T-helper 17 cell (primary cell): Measurements from ENCODE around the gene FOXL2. TPM values are rescaled to one million over a fixed set of nuclear protein-coding genes. Genes with fewer than 3 reads are reported as not detected.

Source experiments
- ATAC-seq: fragments of 150-1000 bp; cut with Tn5 transposase; 2 replicates; pipeline ENCODE4 v1.10.0; 2021; ENCODE audit warnings: mild to moderate bottlenecking, moderate library complexity
- DNase-seq, 3 donors: peaks; one replicate each; pipeline versions ENCODE4 v3.0.0 to v3.0.0-alpha.2; 2020 to 2021
- H3K9me3 ChIP-seq: one replicate; pipeline ENCODE4 v1.7.0; 2013; ENCODE audit warnings: low read length, mild to moderate bottlenecking; ENCODE audit not compliant: control insufficient read depth, poor library complexity, severe bottlenecking
- H3K27ac Mint-ChIP-seq: one replicate; pipeline ENCODE4 v1.8.0; 2022; ENCODE audit warnings: mild to moderate bottlenecking, moderate library complexity, mixed read lengths
- H3K27me3 Mint-ChIP-seq: one replicate; pipeline ENCODE4 v1.8.0; 2022; ENCODE audit warnings: mixed read lengths
- H3K36me3 Mint-ChIP-seq: one replicate; pipeline ENCODE4 v1.8.0; 2022; ENCODE audit warnings: low read depth, mixed read lengths
- H3K4me1 Mint-ChIP-seq: one replicate; pipeline ENCODE4 v1.8.0; 2022; ENCODE audit warnings: mild to moderate bottlenecking, mixed read lengths
- H3K4me3 Mint-ChIP-seq: one replicate; pipeline ENCODE4 v1.8.0; 2022; ENCODE audit warnings: mild to moderate bottlenecking, moderate library complexity, mixed read lengths
- total RNA-seq, 4 donors: library from RNA in 2 of 4; stranded (reverse) in 2 of 4; gene quantifications; one replicate each; pipeline ENCODE4 v1.2.3 and lab custom pipeline; 2022 to 2026

Gene FOXL2
- total RNA-seq, 2 donors from 2014 or later = not detected

- no peak for ATAC-seq
- Mint-ChIP-seq H3K4me3 (no peak overlapping the region), H3K36me3 (peaks cover 5% of the 10 kb centered on the region), H3K4me1 (peaks cover 31% of the 10 kb centered on the region), H3K27ac (no peak overlapping the region), H3K27me3 (peaks cover 74% of the 10 kb centered on the region)
- no peaks in the 10 kb centered on the region for H3K9me3 ChIP-seq
- no peak for DNase-seq
These were observed 3.9 kb downstream of the FOXL2 start for GRCh38 chr3:138942861-138943623.

DNA sequence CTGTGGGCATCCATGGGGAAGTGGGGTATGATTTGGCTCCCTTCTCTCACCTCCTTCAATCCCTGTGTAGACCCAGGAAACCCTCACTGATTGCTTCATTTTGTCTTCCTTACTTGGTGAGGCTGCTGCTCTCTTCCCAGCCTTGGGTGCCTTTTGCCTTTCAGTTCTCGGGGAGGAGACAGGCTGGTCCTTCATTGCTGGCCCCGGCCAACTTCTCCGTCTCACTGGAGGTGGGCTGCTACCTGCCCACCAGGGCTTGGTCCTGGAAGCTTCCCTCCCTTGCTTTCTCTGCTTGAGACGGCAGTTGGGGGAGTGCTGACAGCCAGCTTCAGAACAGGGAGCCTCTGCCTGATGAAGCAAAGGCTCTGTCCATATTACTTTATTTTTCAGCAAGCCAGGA is 4.7 kb downstream of the FOXL2 start:
- Mint-ChIP-seq H3K4me3 (peak overlapping the region; percentile 12), H3K27ac (no peak overlapping the region), H3K27me3 (peaks cover 74% of the 10 kb centered on the region), H3K4me1 (peaks cover 35% of the 10 kb centered on the region), H3K36me3 (peaks cover 4% of the 10 kb centered on the region)
- no peaks in the 10 kb centered on the region for H3K9me3 ChIP-seq
- no peak for DNase-seq
- no peak for ATAC-seq

DNA sequence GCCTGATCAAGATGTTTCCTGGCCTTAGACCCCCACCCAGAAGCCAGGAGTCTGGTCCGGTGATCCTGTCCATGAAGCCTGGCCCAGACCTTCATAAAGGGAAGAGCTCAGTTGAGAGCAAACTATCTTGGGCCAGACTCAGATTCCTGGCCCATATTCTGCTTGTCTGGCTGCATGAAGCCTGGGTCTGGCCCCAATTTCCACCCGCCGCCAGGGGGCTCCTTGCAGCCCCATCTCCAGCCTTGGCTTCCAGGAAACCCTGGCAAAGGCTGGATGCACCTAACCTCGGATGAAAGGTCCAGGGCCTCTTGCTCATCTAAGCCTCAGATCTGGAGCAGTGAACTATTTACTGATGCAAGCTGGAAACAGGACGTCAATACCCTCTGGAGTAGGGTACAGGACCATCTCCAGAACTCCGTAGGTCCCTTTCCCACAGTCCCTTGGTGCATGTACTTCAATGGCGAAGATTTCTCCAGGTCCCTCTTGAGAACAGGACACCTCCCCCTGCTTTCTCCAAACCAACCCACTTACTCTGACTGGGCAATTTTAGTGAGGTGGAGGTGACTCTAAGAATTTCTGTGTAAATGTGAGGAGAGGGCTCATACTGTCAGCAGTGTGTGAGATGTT is 5.6 kb downstream of the FOXL2 start:
- H3K4me3 Mint-ChIP-seq = no peak overlapping the region
- H3K4me1 Mint-ChIP-seq = peaks cover 40% of the 10 kb centered on the region
- no peak overlapping the region for H3K27ac Mint-ChIP-seq
- no peaks in the 10 kb centered on the region for H3K9me3 ChIP-seq
- H3K27me3 Mint-ChIP-seq = peaks cover 79% of the 10 kb centered on the region
- DNase-seq = no peak
- no peak for ATAC-seq
- peaks cover 4% of the 10 kb centered on the region for H3K36me3 Mint-ChIP-seq

GRCh38 chr3:138940446-138940845 is 6.5 kb downstream of the FOXL2 start:
- ATAC-seq = no peak
- Mint-ChIP-seq H3K4me3 (no peak overlapping the region), H3K27ac (no peak overlapping the region), H3K4me1 (peaks cover 45% of the 10 kb centered on the region), H3K27me3 (peaks cover 88% of the 10 kb centered on the region), H3K36me3 (peaks cover 4% of the 10 kb centered on the region)
- no peak for DNase-seq
- H3K9me3 ChIP-seq = no peaks in the 10 kb centered on the region

- ATAC-seq (no peak), DNase-seq (no peak)
- no peaks in the 10 kb centered on the region for H3K9me3 ChIP-seq
- peaks cover 40% of the 10 kb centered on the region for H3K4me1 Mint-ChIP-seq
- H3K27ac Mint-ChIP-seq = no peak overlapping the region
- H3K36me3 Mint-ChIP-seq = no peaks in the 10 kb centered on the region
- peaks cover 86% of the 10 kb centered on the region for H3K27me3 Mint-ChIP-seq
- peak overlapping the region; percentile 31 for H3K4me3 Mint-ChIP-seq
These were observed 7.2 kb downstream of the FOXL2 start for GRCh38 chr3:138939561-138940241.

DNA sequence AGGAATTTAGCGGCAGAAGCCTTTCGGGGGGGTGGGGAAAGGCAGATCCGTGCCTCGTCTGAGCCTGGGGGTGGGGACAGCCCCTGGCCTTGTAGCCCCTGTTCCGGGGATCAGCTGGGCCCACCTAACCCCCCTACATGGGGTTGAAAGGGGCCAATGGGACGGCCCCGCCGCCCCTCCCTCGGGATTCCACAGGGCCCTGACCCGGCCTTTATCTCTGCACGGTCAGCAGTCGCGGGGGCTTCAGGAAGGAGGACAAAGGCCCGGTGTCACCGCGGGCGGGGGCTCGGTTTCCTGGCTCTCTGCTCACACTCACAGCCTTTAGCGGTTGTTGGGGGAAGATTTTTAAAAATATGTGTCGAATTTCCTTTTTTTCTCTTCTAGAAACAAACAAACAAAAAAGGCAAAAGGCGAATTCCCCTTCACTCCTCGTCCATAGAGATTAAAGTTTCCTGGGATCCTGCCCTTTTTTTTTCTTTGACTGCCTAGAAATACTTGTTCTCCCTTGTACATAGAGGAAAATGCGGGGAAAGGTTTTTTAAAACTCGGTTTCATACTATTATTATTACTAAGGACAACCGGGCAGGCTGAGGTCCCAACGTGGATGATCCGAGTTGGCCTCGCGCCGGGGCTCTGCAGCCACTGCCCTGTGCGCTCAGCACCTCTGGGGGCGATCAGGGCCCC is 7.9 kb downstream of the FOXL2 start:
- Mint-ChIP-seq H3K27me3 (peaks cover 84% of the 10 kb centered on the region), H3K4me3 (peak overlapping the region; percentile 77), H3K27ac (no peak overlapping the region), H3K36me3 (no peaks in the 10 kb centered on the region), H3K4me1 (peaks cover 37% of the 10 kb centered on the region)
- DNase-seq = no peak
- ATAC-seq = no peak
- H3K9me3 ChIP-seq = no peaks in the 10 kb centered on the region

DNA sequence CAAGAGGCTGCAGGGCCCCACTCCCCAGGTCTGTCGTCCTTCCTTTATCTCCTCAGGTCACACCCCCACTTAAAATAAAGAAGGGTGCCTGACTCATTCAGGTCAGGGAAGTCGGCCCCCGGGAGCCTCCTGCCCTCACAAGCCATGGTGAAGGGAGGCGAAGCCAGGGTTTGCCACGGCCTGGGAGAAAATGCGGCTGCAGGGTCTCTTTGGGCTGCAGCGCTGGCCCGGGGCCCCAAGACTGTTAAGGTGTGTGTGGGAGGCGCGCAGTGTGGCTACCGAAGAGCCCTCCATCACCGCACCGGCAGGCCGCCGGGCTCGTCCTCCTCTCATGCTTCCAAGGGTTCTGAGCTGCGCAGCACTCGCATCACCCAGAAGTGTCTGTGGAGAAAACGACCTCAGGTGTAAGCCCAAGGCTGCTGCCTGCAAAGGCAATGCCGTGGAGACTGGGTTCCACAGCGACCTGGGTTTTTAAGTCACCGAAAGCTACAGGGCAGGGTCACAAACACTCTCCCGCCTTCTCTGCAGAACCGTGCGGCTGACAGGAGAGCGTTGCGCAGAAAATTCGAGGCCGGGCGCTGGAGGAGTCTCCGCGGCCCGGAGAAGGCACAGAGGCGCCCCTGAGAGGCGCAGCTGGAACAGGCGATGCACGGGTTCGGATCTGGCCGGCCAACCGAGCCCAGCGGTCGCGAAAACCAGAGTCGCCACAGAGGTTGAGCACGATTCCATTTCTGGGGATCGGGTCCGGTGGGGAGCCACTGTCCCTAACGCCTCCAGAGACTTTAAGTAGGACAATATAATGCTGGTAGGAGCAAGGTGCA is 8.7 kb downstream of the FOXL2 start:
- no peaks in the 10 kb centered on the region for H3K9me3 ChIP-seq
- H3K4me1 Mint-ChIP-seq = peaks cover 34% of the 10 kb centered on the region

GRCh38 chr3:138937690-138938055 is 9.3 kb downstream of the FOXL2 start:
- no peak for DNase-seq
- Mint-ChIP-seq H3K4me3 (peak overlapping the region; percentile 77), H3K27ac (no peak overlapping the region), H3K4me1 (peaks cover 34% of the 10 kb centered on the region), H3K27me3 (peaks cover 84% of the 10 kb centered on the region), H3K36me3 (no peaks in the 10 kb centered on the region)
- ATAC-seq = peak; percentile 27
- H3K9me3 ChIP-seq = no peaks in the 10 kb centered on the region

More for the DNA sequence above, 8.7 kb downstream of the FOXL2 start:
- H3K4me3 Mint-ChIP-seq = peak overlapping the region; percentile 77
- peak overlapping the region; percentile 34 for H3K27ac Mint-ChIP-seq
- H3K27me3 Mint-ChIP-seq = peaks cover 84% of the 10 kb centered on the region
- H3K36me3 Mint-ChIP-seq = no peaks in the 10 kb centered on the region
- DNase-seq = no peak
- ATAC-seq = peak; percentile 43

DNA sequence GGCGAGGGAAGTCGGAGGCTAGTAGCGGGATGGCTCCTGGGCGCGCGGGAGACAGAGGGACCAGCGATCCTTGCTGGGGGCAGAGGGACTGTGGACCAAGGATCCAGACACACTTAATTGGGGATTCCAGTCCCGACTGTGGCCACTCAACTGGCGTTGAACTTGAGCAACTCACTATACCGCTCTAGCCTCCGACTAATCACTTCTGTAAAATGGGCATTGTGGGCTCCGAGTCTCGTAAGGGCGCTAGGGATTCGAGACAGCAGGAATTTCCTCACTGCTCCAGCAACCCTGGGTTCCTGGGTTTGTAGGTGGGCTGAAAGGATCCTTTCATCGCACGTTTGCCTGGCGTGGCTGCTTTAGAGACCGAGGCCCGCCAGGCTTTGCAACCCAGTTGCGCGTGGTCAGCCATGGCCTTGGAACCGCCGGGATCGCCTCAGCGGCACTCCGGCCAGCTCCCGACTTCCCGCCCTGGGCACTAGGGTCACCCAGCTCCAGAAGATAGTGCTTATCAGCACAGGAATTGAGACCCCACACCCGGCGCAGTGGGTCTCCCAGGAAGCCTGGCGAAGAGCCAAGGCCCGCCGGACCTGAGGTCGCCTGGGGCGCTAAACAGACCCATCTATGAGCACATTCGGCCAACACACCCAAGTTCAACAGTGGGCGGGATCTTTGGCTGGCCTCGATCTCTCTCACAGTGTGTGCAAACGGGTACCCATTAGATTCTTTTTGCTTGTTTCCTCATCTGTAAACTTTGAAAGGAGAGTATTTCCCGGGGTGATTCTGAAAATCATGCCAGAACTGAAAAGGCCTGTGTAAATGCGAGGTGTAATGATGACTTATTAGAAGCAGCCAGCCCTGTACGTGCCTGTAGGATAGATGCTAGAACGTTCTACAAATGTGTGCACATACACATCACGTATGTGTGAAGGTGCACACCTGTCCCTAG is 9.9 kb downstream of the FOXL2 start:
- ATAC-seq = no peak
- Mint-ChIP-seq H3K27ac (no peak overlapping the region), H3K4me3 (peak overlapping the region; percentile 83)

DNA sequence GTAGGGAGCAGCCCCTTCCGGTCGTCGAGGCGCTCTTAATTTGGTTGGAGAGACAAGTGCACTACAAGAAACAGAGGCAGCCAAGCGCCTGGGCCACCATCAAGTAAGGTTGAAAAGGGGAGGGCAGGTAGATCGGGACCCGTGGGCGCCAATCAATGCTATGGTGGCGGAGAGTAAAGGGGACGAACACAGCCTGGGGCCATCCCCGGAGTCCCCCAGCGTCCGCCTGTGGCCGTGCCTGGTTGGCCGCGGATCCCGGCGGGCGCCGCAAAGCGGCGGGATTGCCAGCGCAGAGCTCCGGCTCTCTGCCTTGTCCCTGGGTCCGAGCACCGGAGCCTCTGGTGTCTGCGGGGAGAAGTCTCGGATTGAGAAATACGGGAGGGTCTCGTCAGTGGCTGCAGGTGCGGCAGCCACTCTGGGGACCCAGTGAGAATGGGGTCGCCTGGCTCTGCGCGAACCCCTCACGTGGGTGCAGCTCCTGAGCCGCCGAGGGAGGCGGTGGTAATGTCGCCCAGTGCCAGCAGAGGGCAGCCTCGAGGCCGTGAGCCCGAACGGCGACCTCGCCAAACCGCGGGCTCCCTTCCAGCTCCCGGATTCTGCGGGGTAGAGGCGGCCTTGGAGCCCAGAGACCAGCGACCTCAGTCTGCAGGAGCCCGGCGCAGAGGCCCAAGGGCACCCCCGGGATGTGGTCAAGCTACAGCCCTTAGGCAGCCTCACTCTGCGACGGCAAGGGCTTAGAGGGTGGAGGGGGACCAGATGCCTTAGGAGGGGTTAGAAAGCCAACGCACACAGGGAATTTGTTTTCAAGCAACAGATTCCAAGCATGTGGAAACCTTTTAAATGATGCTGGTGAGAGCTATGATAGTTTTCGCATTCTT is 10.8 kb downstream of the FOXL2 start:
- DNase-seq (peak; percentile 56 to 74 (median 59)), ATAC-seq (peak; percentile 84)
- no peaks in the 10 kb centered on the region for H3K9me3 ChIP-seq
- Mint-ChIP-seq H3K36me3 (no peaks in the 10 kb centered on the region), H3K27ac (no peak overlapping the region), H3K4me1 (peaks cover 34% of the 10 kb centered on the region), H3K27me3 (peaks cover 71% of the 10 kb centered on the region), H3K4me3 (peak overlapping the region; percentile 83)

More for the DNA sequence above, 9.9 kb downstream of the FOXL2 start:
- H3K9me3 ChIP-seq = no peaks in the 10 kb centered on the region
- no peak for DNase-seq
- Mint-ChIP-seq H3K4me1 (peaks cover 34% of the 10 kb centered on the region), H3K27me3 (peaks cover 80% of the 10 kb centered on the region), H3K36me3 (no peaks in the 10 kb centered on the region)

GRCh38 chr3:138935505-138935862 is 11.5 kb downstream of the FOXL2 start:
- Mint-ChIP-seq H3K27ac (no peak overlapping the region), H3K27me3 (peaks cover 69% of the 10 kb centered on the region), H3K36me3 (no peaks in the 10 kb centered on the region), H3K4me3 (peak overlapping the region; percentile 83), H3K4me1 (peaks cover 34% of the 10 kb centered on the region)
- H3K9me3 ChIP-seq = no peaks in the 10 kb centered on the region
- no peak for DNase-seq
- no peak for ATAC-seq
